Measurements from ENCODE around the gene LYPD4. TPM values are rescaled to one million over a fixed set of nuclear protein-coding genes. Genes with fewer than 3 reads are reported as not detected.

LYPD4 gene
- total RNA-seq, 4 donors from 2014 or later = not detected

GRCh38 chr19:41807176-41807575 is 37.3 kb downstream of the LYPD4 start:
- ATAC-seq = no peak
- Histone ChIP-seq H3K27me3 (peaks cover 44% of the 10 kb centered on the region), H3K27ac (no peak overlapping the region), H3K36me3 (no peaks in the 10 kb centered on the region), H3K9me3 (no peaks in the 10 kb centered on the region), H3K4me1 (no peaks in the 10 kb centered on the region), H3K4me3 (no peak overlapping the region)
- TF ChIP-seq, protein P1, sequence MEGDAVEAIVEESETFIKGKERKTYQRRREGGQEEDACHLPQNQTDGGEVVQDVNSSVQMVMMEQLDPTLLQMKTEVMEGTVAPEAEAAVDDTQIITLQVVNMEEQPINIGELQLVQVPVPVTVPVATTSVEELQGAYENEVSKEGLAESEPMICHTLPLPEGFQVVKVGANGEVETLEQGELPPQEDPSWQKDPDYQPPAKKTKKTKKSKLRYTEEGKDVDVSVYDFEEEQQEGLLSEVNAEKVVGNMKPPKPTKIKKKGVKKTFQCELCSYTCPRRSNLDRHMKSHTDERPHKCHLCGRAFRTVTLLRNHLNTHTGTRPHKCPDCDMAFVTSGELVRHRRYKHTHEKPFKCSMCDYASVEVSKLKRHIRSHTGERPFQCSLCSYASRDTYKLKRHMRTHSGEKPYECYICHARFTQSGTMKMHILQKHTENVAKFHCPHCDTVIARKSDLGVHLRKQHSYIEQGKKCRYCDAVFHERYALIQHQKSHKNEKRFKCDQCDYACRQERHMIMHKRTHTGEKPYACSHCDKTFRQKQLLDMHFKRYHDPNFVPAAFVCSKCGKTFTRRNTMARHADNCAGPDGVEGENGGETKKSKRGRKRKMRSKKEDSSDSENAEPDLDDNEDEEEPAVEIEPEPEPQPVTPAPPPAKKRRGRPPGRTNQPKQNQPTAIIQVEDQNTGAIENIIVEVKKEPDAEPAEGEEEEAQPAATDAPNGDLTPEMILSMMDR (IDR thresholded peaks at IDR 0.05) = no peak
- TF ChIP-seq POLR2A (IDR thresholded peaks at IDR 0.05) (no peak), POLR2AphosphoS5 (IDR thresholded peaks at IDR 0.05) (no peak), EP300 (IDR thresholded peaks at IDR 0.05) (no peak)
- WGBS, 2 donors (ENCODE audit: low coverage in 1 of 2) = 83 to 92% methylated on average over 3 of the region's 3 CpGs

- no peak for ATAC-seq
- Histone ChIP-seq H3K4me1 (peaks cover 0 to 4% (median 0%) of the 10 kb centered on the region in 3 donors), H3K27me3 (peaks cover 26% of the 10 kb centered on the region), H3K27ac (no peak overlapping the region), H3K9me3 (no peaks in the 10 kb centered on the region), H3K4me3 (no peak overlapping the region), H3K36me3 (no peaks in the 10 kb centered on the region)
- TF ChIP-seq EP300 (IDR thresholded peaks at IDR 0.05) (no peak), POLR2AphosphoS5 (IDR thresholded peaks at IDR 0.05) (no peak), POLR2A (IDR thresholded peaks at IDR 0.05) (no peak)
- WGBS, 2 donors (ENCODE audit: low coverage in 1 of 2) = 82 to 89% methylated on average over 3 of the region's 3 CpGs
Observed at GRCh38 chr19:41804336-41804735, 40.1 kb downstream of the LYPD4 start.

DNA sequence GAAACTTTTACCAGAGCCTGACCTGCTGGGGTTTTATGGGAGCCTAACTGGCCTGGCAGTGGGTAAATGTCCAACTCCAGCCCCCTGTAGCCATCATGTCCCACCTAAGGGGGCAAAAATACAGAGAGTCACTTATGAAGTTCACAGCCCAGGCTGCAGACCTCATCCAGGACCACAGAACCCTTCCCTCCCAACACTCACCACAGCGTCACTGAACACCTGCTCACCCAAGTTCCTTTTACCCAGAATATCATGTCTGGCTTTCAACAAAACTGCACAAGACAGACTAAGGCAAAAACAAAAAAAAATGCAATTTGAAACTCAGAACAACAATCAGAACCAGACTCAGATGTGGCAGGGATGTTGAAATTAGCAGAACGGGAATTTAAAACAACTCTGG is 41.7 kb downstream of the LYPD4 start:
- Histone ChIP-seq H3K27me3 (peaks cover 17% of the 10 kb centered on the region), H3K9me3 (no peaks in the 10 kb centered on the region), H3K36me3 (no peaks in the 10 kb centered on the region), H3K4me3 (no peak overlapping the region), H3K4me1 (peaks cover 0 to 11% (median 0%) of the 10 kb centered on the region in 3 donors), H3K27ac (no peak overlapping the region)
- TF ChIP-seq EP300 (IDR thresholded peaks at IDR 0.05) (no peak), POLR2A (IDR thresholded peaks at IDR 0.05) (no peak), POLR2AphosphoS5 (IDR thresholded peaks at IDR 0.05) (no peak)
- TF ChIP-seq, protein P1 (IDR thresholded peaks at IDR 0.05) = no peak
- 74 to 78% methylated on average over 1 to 2 of the region's 2 CpGs for WGBS, 2 donors (ENCODE audit: low coverage in 1 of 2)
- no peak for ATAC-seq

DNA sequence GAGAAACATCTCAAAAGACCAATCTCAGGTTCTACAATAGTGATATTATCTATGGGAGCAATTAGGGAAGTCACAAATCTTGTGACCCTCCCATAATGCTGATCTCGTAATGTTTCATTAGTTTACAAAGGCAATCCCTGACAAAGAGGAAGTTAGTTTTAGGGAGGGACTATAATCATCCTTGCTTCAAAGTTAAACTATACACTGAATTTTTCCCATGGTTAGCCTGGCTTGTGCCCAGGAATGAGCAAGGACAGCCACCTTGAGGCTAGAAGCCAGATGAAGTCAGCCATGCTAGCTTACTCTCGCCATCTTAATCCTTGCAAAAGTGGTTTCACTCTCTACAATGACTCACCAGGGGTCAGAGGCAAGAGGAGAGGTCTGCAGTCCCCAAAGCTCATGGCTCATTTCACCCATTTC is 42.7 kb downstream of the LYPD4 start:
- ATAC-seq = no peak
- 44 to 60% methylated on average over 1 to 2 of the region's 2 CpGs for WGBS, 2 donors (ENCODE audit: low coverage in 1 of 2)
- Histone ChIP-seq H3K27me3 (peaks cover 11% of the 10 kb centered on the region), H3K9me3 (no peaks in the 10 kb centered on the region), H3K27ac (no peak overlapping the region), H3K4me1 (peaks cover 0 to 11% (median 0%) of the 10 kb centered on the region in 3 donors), H3K36me3 (no peaks in the 10 kb centered on the region), H3K4me3 (no peak overlapping the region)
- TF ChIP-seq, protein P1 (IDR thresholded peaks at IDR 0.05) = no peak
- TF ChIP-seq EP300 (IDR thresholded peaks at IDR 0.05) = no peak
- no peak for TF ChIP-seq POLR2AphosphoS5 (IDR thresholded peaks at IDR 0.05)
- no peak for TF ChIP-seq POLR2A (IDR thresholded peaks at IDR 0.05)

- no CpG with 5 or more reads among the region's 4 CpGs for WGBS, 2 donors (ENCODE audit: low coverage in 1 of 2)
- H3K4me1 ChIP-seq = peaks cover 0 to 11% (median 0%) of the 10 kb centered on the region in 3 donors
- H3K27me3 ChIP-seq = peaks cover 17% of the 10 kb centered on the region
- TF ChIP-seq POLR2A (IDR thresholded peaks at IDR 0.05) = no peak
- TF ChIP-seq POLR2AphosphoS5 (IDR thresholded peaks at IDR 0.05) = no peak
- no peak for TF ChIP-seq EP300 (IDR thresholded peaks at IDR 0.05)
- TF ChIP-seq, protein P1 (IDR thresholded peaks at IDR 0.05) = no peak
- H3K27ac ChIP-seq = no peak overlapping the region
- H3K36me3 ChIP-seq = no peaks in the 10 kb centered on the region
- ATAC-seq = no peak
- no peak overlapping the region for H3K4me3 ChIP-seq
- no peaks in the 10 kb centered on the region for H3K9me3 ChIP-seq
Observed at GRCh38 chr19:41801031-41801430, 43.5 kb downstream of the LYPD4 start.
